GM12878 (cell line): ENCODE measurements around the gene DAB2IP. TPM values are rescaled to one million over a fixed set of nuclear protein-coding genes. Genes with fewer than 3 reads are reported as not detected.

ENCODE experiments used
- ATAC-seq: fragments of 200-7000 bp; cut with Tn5 transposase; 3 replicates; pipeline ENCODE4 v1.9.1; 2020; ENCODE audit warnings: mild to moderate bottlenecking, moderate library complexity
- BruUV-seq: library from RNA; stranded (reverse); fragments of 400-500 nt; replicated peaks from 2 replicates; lab custom pipeline; 2021; lab: Mats Ljungman, UMichigan
- CTCF ChIA-PET: fragments of 300-600 bp; sonication (Branson Sonifier 250); formaldehyde crosslinking; extraction: SDS; loops from one replicate; lab custom pipeline; 2021; ENCODE audit warnings: inconsistent platforms; lab: Yijun Ruan, JAX
- POLR2A ChIA-PET: fragments of 350-600 bp; formaldehyde crosslinking; extraction: SDS; loops from one replicate; lab custom pipeline; 2021; ENCODE audit warnings: inconsistent platforms; lab: Charles Lee
- RAD21 ChIA-PET: fragments of 300-600 bp; sonication (Branson Sonifier 250); formaldehyde crosslinking; loops from one replicate; lab custom pipeline; 2023; ENCODE audit warnings: antibody characterized with exemption; ENCODE audit not compliant: unreplicated experiment; lab: Charles Lee
- SMC1A ChIA-PET: fragments of 300-600 bp; sonication (Branson Sonifier 250); formaldehyde crosslinking; loops from one replicate; lab custom pipeline; 2023; ENCODE audit not compliant: unreplicated experiment, uncharacterized antibody; lab: Charles Lee
- DNase-seq: peaks from one replicate; pipeline ENCODE4 v3.0.0-alpha.2; 2011; ENCODE audit warnings: low read depth, low spot score
- FAIRE-seq: peaks from 3 replicates; lab custom pipeline; 2011; peaks lifted over from hg19 to GRCh38; lab: Jason Lieb, UNC
- H2AFZ ChIP-seq: 2 replicates; pipeline ENCODE4 v1.6.0; 2011; ENCODE audit warnings: low read depth, low read length, control low read depth; ENCODE audit not compliant: control insufficient read depth
- H3K27ac ChIP-seq: 2 replicates; pipeline ENCODE4 v1.5.1; 2011; ENCODE audit warnings: control low read depth; ENCODE audit not compliant: control insufficient read depth, insufficient read depth
- H3K27me3 ChIP-seq, 2 experiments: replicated peaks in 1 of 2; 2 replicates each; pipeline versions ENCODE4 v1.6.0 to v1.6.1; 2011; ENCODE audit warnings: low read length in 1 of 2; ENCODE audit not compliant: control insufficient read depth in 2 of 2, insufficient read depth in 2 of 2
- H3K36me3 ChIP-seq, 2 experiments: 2 replicates each; pipeline ENCODE4 v1.5.1; 2011; ENCODE audit warnings: low read length in 1 of 2; ENCODE audit not compliant: control insufficient read depth in 2 of 2, insufficient read depth in 2 of 2
- H3K4me1 ChIP-seq: 2 replicates; pipeline ENCODE4 v1.6.1; 2011; ENCODE audit warnings: mild to moderate bottlenecking, low read length, moderate library complexity, mixed read lengths; ENCODE audit not compliant: control insufficient read depth, insufficient read depth
- H3K4me2 ChIP-seq: 2 replicates; pipeline ENCODE4 v1.6.0; 2011; ENCODE audit warnings: control low read depth; ENCODE audit not compliant: control insufficient read depth, insufficient read depth
- H3K4me3 ChIP-seq: fragments of 200-600 bp; sonication (generic); 2 replicates; pipeline ENCODE4 v1.5.1; 2016
- H3K79me2 ChIP-seq: 2 replicates; pipeline ENCODE4 v1.6.0; 2011; ENCODE audit warnings: low read length; ENCODE audit not compliant: control insufficient read depth, insufficient read depth
- H3K9ac ChIP-seq: 2 replicates; pipeline ENCODE4 v1.8.0; 2011; ENCODE audit warnings: low read length, control low read depth, mixed read lengths; ENCODE audit not compliant: control insufficient read depth, insufficient read depth
- H3K9me3 ChIP-seq: replicated peaks from 3 replicates; pipeline ENCODE4 v1.5.1; 2011; ENCODE audit warnings: mild to moderate bottlenecking, low read length; ENCODE audit not compliant: control insufficient read depth, insufficient read depth
- H4K20me1 ChIP-seq: 2 replicates; pipeline ENCODE4 v1.6.0; 2011; ENCODE audit not compliant: control insufficient read depth, insufficient read depth
- BACH1 ChIP-seq: fragments of 450-650 bp; IDR thresholded peaks from 2 replicates; pipeline ENCODE4 v1.6.1; 2017; ENCODE audit warnings: mild to moderate bottlenecking, borderline replicate concordance
- ESRRA ChIP-seq: IDR thresholded peaks from 2 replicates; pipeline ENCODE4 v1.6.1; 2012; ENCODE audit warnings: mild to moderate bottlenecking, low read length, improper control_type of control experiment
- KAT2A ChIP-seq: conservative IDR thresholded peaks from 2 replicates; pipeline ENCODE4 v1.6.1; 2011; ENCODE audit warnings: low read depth, low read length; ENCODE audit not compliant: control insufficient read depth
- LARP7 ChIP-seq: fragments of 450-650 bp; IDR thresholded peaks from 2 replicates; pipeline ENCODE4 v1.6.1; 2017; ENCODE audit warnings: mild to moderate bottlenecking
- MEF2B ChIP-seq: fragments of 450-650 bp; IDR thresholded peaks from 2 replicates; pipeline ENCODE4 v1.6.1; 2018; ENCODE audit warnings: mild to moderate bottlenecking, moderate library complexity; ENCODE audit not compliant: partially characterized antibody, poor library complexity, severe bottlenecking
- PAX5 ChIP-seq: IDR thresholded peaks from 2 replicates; pipeline ENCODE4 v1.6.1; 2011; ENCODE audit warnings: low read depth, low read length, borderline replicate concordance
- PAX8 ChIP-seq: fragments of 450-650 bp; IDR thresholded peaks from 2 replicates; pipeline ENCODE4 v1.6.1; 2017; ENCODE audit warnings: mild to moderate bottlenecking, moderate library complexity
- RAD21 ChIP-seq: IDR thresholded peaks from 2 replicates; pipeline ENCODE4 v1.6.1; 2011; ENCODE audit warnings: mild to moderate bottlenecking, low read depth, low read length, moderate library complexity; ENCODE audit not compliant: insufficient read depth
- RCOR1 ChIP-seq: conservative IDR thresholded peaks from 2 replicates; pipeline ENCODE4 v1.6.1; 2012; ENCODE audit warnings: low read depth, low read length, improper control_type of control experiment
- STAT1 ChIP-seq: fragments of 450-650 bp; conservative IDR thresholded peaks from 2 replicates; pipeline ENCODE4 v1.6.1; 2014; ENCODE audit warnings: antibody characterized with exemption, mild to moderate bottlenecking
- YBX1 ChIP-seq: fragments of 450-650 bp; IDR thresholded peaks from 2 replicates; pipeline ENCODE4 v1.6.1; 2016; ENCODE audit warnings: antibody characterized with exemption
- ZNF274 ChIP-seq: IDR thresholded peaks from one replicate; pipeline ENCODE4 v1.8.0; 2011; ENCODE audit not compliant: insufficient read length, insufficient read depth
- WGBS: methylation state at CpG from one replicate; pipeline ENCODE4 v1.1.6; 2016; ENCODE audit warnings: low lambda C conversion rate; ENCODE audit not compliant: insufficient replicate concordance, insufficient coverage; ENCODE audit errors: missing lambda C conversion rate; 5-methylcytosine and 5-hydroxymethylcytosine counted together
- in situ Hi-C: fragments of 300-500 bp; cut with MboI; formaldehyde crosslinking; loops from 9 replicates; pipeline ENCODE4 v1.14.3; 2018; ENCODE audit warnings: mixed read lengths
- intact Hi-C: fragments of 100-400 bp; cut with micrococcal nuclease; formaldehyde crosslinking; loops from one replicate; pipeline ENCODE4 v1.14.2; 2022; ENCODE audit not compliant: unreplicated experiment
- polyA plus RNA-seq, 11 experiments: library from polyadenylated mRNA; depleted of rRNA in 4 of 11; unstranded in 6 of 11; stranded (reverse) in 5 of 11; fragments of >200 nt; fragmentation: Nextera tagmentation in 4 of 11; fragmentation: Illumina TruSeq in 1 of 11; extraction: Ambion mirVana in 4 of 11; extraction: Trizol in 1 of 11; gene quantifications; 1 replicate in 1 of 11; 2 replicates in 10 of 11; pipeline versions ENCODE4 v1.2.1 to v1.2.3, GENCODE V29; 2011 to 2016; ENCODE audit warnings: inconsistent platforms in 2 of 11, missing spikeins in 2 of 11, low read depth in 1 of 11
- total RNA-seq, 4 experiments: library from RNA; depleted of rRNA in 3 of 4; stranded (reverse); fragments of >200 nt in 3 of 4; fragmentation: Illumina TruSeq in 1 of 4; extraction: Trizol in 1 of 4; gene quantifications; 2 replicates each; pipeline versions ENCODE4 v1.2.1 to v1.2.3, GENCODE V29; 2013 to 2021
- TF ChIP-seq, protein P1 (sequence below): IDR thresholded peaks from 2 replicates; pipeline ENCODE4 v1.6.1; 2011; ENCODE audit warnings: borderline replicate concordance, low read depth, mild to moderate bottlenecking, moderate library complexity, low read length; ENCODE audit not compliant: insufficient read depth, poor library complexity, severe bottlenecking
- TF ChIP-seq, protein P2 (sequence below): IDR thresholded peaks from 2 replicates; pipeline ENCODE4 v1.6.1; 2012; ENCODE audit warnings: low read length, inconsistent platforms

The DAB2IP gene
- total and polyA plus RNA-seq, 10 of the 15 experiments (the other 5 are each of a cell fraction or from before 2014, with no cell fraction given) = 0.03 to 0.38 (median 0.14) TPM; not detected in 6

DNA sequence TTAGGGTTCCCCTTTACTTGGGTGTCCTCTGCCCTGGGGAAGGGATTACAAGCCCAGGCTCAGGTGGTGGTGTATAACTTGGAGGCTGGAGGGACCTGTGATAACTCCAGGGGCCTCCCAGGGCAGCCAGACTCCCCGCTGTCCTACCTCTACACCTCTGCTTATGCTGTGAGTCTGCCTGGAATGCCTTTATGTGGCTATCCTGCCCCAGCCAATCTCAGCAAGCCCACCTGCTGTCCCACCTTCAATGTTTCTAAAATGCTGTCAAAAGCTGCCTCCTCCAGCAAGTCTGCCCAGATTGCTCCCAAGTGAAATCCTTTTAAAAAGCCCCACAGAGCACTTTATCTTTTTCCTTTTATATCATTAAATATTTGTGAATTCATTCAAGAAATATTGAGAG is 39.3 kb downstream of the DAB2IP start:
- ChIA-PET RAD21 (no interaction called here), CTCF (no interaction called here), SMC1A (interaction anchor here (1.2 kb wide), 1 partner anchor 302 kb away, joined by 3 read pairs; no protein-coding TSS in a partner anchor), POLR2A (no interaction called here)
- 0% methylated on average over 1 of the region's 1 CpG for WGBS
- TF ChIP-seq YBX1 (no peak), MEF2B (no peak), ESRRA (no peak), PAX8 (no peak), KAT2A (no peak), PAX5 (no peak), STAT1 (no peak), ZNF274 (no peak), BACH1 (no peak), RAD21 (no peak), RCOR1 (no peak), LARP7 (no peak)
- TF ChIP-seq, protein P1, sequence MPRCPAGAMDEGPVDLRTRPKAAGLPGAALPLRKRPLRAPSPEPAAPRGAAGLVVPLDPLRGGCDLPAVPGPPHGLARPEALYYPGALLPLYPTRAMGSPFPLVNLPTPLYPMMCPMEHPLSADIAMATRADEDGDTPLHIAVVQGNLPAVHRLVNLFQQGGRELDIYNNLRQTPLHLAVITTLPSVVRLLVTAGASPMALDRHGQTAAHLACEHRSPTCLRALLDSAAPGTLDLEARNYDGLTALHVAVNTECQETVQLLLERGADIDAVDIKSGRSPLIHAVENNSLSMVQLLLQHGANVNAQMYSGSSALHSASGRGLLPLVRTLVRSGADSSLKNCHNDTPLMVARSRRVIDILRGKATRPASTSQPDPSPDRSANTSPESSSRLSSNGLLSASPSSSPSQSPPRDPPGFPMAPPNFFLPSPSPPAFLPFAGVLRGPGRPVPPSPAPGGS = no peak
- TF ChIP-seq, protein P2, sequence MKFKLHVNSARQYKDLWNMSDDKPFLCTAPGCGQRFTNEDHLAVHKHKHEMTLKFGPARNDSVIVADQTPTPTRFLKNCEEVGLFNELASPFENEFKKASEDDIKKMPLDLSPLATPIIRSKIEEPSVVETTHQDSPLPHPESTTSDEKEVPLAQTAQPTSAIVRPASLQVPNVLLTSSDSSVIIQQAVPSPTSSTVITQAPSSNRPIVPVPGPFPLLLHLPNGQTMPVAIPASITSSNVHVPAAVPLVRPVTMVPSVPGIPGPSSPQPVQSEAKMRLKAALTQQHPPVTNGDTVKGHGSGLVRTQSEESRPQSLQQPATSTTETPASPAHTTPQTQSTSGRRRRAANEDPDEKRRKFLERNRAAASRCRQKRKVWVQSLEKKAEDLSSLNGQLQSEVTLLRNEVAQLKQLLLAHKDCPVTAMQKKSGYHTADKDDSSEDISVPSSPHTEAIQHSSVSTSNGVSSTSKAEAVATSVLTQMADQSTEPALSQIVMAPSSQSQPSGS = no peak
- intact Hi-C loops = no loop called here
- 0 out of 2 replicates have a peak, but pooled peaks cover 4% of the 10 kb centered on the region for H4K20me1 ChIP-seq
- ATAC-seq (no peak), DNase-seq (no peak), FAIRE-seq (no peak)
- no peak overlapping the region for H2AFZ ChIP-seq
- H3K27me3 ChIP-seq = no peaks in the 10 kb centered on the region; a peak in 1 of 4 replicates
- no peaks in the 10 kb centered on the region for H3K36me3 ChIP-seq
- no peak overlapping the region for H3K9ac ChIP-seq
- no peaks in the 10 kb centered on the region for H3K9me3 ChIP-seq
- no peaks in the 10 kb centered on the region for H3K79me2 ChIP-seq
- H3K4me2 ChIP-seq = no peak overlapping the region
- no peak overlapping the region for H3K4me3 ChIP-seq
- in situ Hi-C loops = no loop called here
- no TSS peak for BruUV-seq
- no peaks in the 10 kb centered on the region for H3K4me1 ChIP-seq
- H3K27ac ChIP-seq = no peak overlapping the region
